ENCODE data around the gene SNX4. TPM values are rescaled to one million over a fixed set of nuclear protein-coding genes. Genes with fewer than 3 reads are reported as not detected.

The SNX4 gene
- total RNA-seq (2012; rRNA removed): 25.6 and 42.2 TPM in 2 replicates
- 8.3 and 10.7 TPM in 2 replicates for polyA plus RNA-seq (2012; rRNA removed)
- polyA plus RNA-seq (2012; cell fraction: cytosol; rRNA removed): 2.9 and 5.7 TPM in 2 replicates
- 3.3 and 7.3 TPM in 2 replicates for polyA plus RNA-seq (2012; cell fraction: nucleus; rRNA removed; ENCODE audit: low replicate concordance)
- percentile 84 among the genes with signal in this experiment for Bru-seq, nascent RNA
- percentile 89 among the genes with signal in this experiment for BruChase-seq, experiment 1, labeled RNA remaining after a 6-hour chase
- BruChase-seq, experiment 2, labeled RNA remaining after a 2-hour chase: percentile 80 among the genes with signal in this experiment
- long read RNA-seq, transcript SNX4-201 (14 exons, 2,513 nt): major isoform, 64 of 77 reads
- long read RNA-seq, partial matches to known transcripts: 3 of 77 reads
- long read RNA-seq, other reads (novel, unspliced or antisense): 9 of 77 reads

- Histone ChIP-seq H3K56ac (ENCODE audit: extremely low read depth, insufficient read depth, low read length) (peak within 1 kb of the TSS; percentile 77), H3K18ac (ENCODE audit: low read depth, low read length) (peak within 1 kb of the TSS; percentile 62), H4K20me1 (ENCODE audit: insufficient read depth, low read length) (peaks cover 12% of the 10 kb centered on the region; the same call in 1 of the 2 replicates), H2BK5ac (ENCODE audit: low read depth, low read length, poor library complexity, severe bottlenecking) (peak within 1 kb of the TSS; percentile 83), H3K4me1 (ENCODE audit: control insufficient read depth, insufficient read depth, low read length) (peaks cover 3% of the 10 kb centered on the region; the same call in 1 of the 2 replicates), H4K8ac (ENCODE audit: low read depth in 2 of 2, low read length in 2 of 2) (peak within 1 kb of the TSS; percentile 94 to 99), H3K14ac (replicated peaks; ENCODE audit: low read depth, low read length) (peak within 1 kb of the TSS; percentile 100), H2BK20ac (ENCODE audit: low read depth, low read length) (peak within 1 kb of the TSS; percentile 88; the same call in 1 of the 2 replicates), H3K9me3 (ENCODE audit: control insufficient read depth, insufficient read depth, low read length) (no peaks in the 10 kb centered on the region), H3K4me3 (ENCODE audit: insufficient read depth, low read depth, low read length) (peak within 1 kb of the TSS; percentile 87), H3K9ac (ENCODE audit: low read depth, low read length) (peak within 1 kb of the TSS; percentile 98), H3K36me3 (ENCODE audit: control insufficient read depth, insufficient read depth, low read length) (peaks cover 10% of the 10 kb centered on the region), H3K79me1 (ENCODE audit: low read depth in 1 of 2, low read length in 2 of 2) (peaks cover 11 to 48% of the 10 kb centered on the region in 2 experiments), H3K23ac (ENCODE audit: low read depth, low read length) (peak within 1 kb of the TSS; percentile 100), H3K9me1 (ENCODE audit: insufficient read depth, low read length) (peaks cover 7% of the 10 kb centered on the region; the same call in 1 of the 2 replicates), H4K5ac (ENCODE audit: low read depth, low read length) (peak within 1 kb of the TSS; percentile 92), H3K27ac (ENCODE audit: insufficient read depth, low read length) (peak within 1 kb of the TSS; percentile 84), H2AK9ac (replicated peaks; ENCODE audit: low read depth, low read length, poor library complexity) (peak within 1 kb of the TSS; percentile 99), H2BK15ac (ENCODE audit: low read depth, low read length) (peak within 1 kb of the TSS; percentile 97; the same call in 1 of the 3 replicates), H3K27me3 (ENCODE audit: control insufficient read depth, insufficient read depth, low read length) (no peaks in the 10 kb centered on the region), H2AK5ac (ENCODE audit: low read depth, low read length) (peak within 1 kb of the TSS; percentile 96), H4K91ac (ENCODE audit: insufficient read depth, low read depth, low read length) (peak within 1 kb of the TSS; percentile 94), H2AFZ (replicated peaks; ENCODE audit: low read length, poor library complexity) (peak within 1 kb of the TSS; percentile 100), H3K4ac (ENCODE audit: low read depth, low read length) (peak within 1 kb of the TSS; percentile 100), H3K4me2 (ENCODE audit: low read depth, low read length) (peak within 1 kb of the TSS; percentile 94), H2BK120ac (ENCODE audit: low read depth, low read length) (peak within 1 kb of the TSS; percentile 95)
- no peak for TF ChIP-seq CEBPB (IDR thresholded peaks at IDR 0.05; ENCODE audit: low read depth, low read length)
- TF ChIP-seq POLR2A (IDR thresholded peaks at IDR 0.05; ENCODE audit: low read depth, low read length): peak; percentile 67
- peak; percentile 73; the same call in 1 of the 2 replicates for TF ChIP-seq MXI1 (IDR thresholded peaks at IDR 0.05; ENCODE audit: borderline replicate concordance, low read depth, low read length)
- TF ChIP-seq MAZ (IDR thresholded peaks at IDR 0.05; ENCODE audit: borderline replicate concordance, low read depth, low read length): peak; percentile 80; the same call in 1 of the 2 replicates
- peak; percentile 42; the same call in 1 of the 2 replicates for TF ChIP-seq USF2 (IDR thresholded peaks at IDR 0.05; ENCODE audit: low read depth, low read length)
- dilution Hi-C loops (cut with HindIII; ENCODE audit: low sequenced_read_pairs, unreplicated experiment) (no loop called here), intact Hi-C loops (cut with micrococcal nuclease) (no loop called here), in situ Hi-C loops (cut with MboI; ENCODE audit: low sequenced_read_pairs) (no loop called here)
- CTCF ChIA-PET: no interaction called here
- no TSS peak for BruUV-seq (replicated peaks)
- DNase-seq (peak; percentile 96), ATAC-seq (ENCODE audit: low read depth) (peak; percentile 99)
- POLR2A ChIA-PET (ENCODE audit: unreplicated experiment): interaction anchor here (0.5 to 0.6 kb wide), 2 partner anchors 8 to 61 kb away, joined by 3 read pairs; no protein-coding TSS in a partner anchor
- 0% methylated on average over 24 of the region's 65 CpGs; no CpG with 5 or more reads in 1 of the 2 experiments for whole genome bisulfite sequencing, 2 experiments (ENCODE audit: extremely low coverage in 2 of 2, insufficient read length in 1 of 2)
Observed at GRCh38 chr3:125519678-125520562, at the start of gene SNX4. TSS of gene SNX4 (minus strand) at chr3:125520202. CDS start at chr3:125520172, 30 bp downstream.
